GM21423 (cell line): ENCODE measurements around the gene ZNF728.
"Not testable (repeated sequence)": the region's sequence is repeated elsewhere in the genome, so short reads cannot be mapped to it uniquely, and the experiment has no call there.

Experiments
- ATAC-seq: cut with Tn5 transposase; IDR thresholded peaks from one replicate; pipeline ENCODE4 v1.9.1; 2021; ENCODE audit warnings: mild to moderate bottlenecking, moderate library complexity; ENCODE audit not compliant: unreplicated experiment

ZNF728 gene

DNA sequence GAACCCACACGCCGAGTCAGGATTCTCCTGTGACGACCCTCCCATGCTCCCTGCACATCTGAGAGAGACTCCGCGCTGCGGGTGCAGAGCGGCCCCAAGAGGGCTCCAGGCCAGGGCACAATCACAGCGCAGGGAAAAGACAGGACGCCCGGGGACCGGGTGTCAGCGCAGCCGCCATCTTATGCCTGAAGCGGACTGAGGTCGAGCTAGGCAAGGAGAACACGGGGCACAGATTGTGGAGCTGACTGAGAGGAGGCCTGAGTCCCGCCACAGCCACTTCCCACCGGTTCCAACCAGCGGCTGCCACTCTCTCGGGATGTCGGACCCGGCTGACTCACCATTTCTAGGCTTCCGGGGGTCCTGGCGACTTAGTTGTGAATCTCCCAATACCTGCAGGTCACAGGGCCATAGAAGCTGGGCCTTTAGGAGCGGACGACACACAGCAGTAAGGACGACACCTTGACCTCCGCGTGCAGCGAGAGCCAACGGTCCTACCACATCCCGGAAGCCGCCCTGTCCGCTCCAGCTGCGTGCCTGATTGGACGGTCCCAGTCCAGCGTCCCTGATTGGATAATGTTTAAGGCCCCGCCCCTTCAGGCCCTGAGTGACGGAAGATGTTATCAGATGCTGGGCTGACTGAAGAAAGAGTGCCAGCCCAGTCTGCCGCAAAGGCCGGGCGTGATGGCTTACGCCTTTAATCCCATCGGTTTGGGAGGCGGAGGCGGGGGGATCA lies at the start of gene ZNF728:
Gene ZNF728 (minus strand): TSS at position 487 of the 733 bp plus-strand sequence. CDS start 146 bp downstream, at position 341.
- no peak for ATAC-seq

DNA sequence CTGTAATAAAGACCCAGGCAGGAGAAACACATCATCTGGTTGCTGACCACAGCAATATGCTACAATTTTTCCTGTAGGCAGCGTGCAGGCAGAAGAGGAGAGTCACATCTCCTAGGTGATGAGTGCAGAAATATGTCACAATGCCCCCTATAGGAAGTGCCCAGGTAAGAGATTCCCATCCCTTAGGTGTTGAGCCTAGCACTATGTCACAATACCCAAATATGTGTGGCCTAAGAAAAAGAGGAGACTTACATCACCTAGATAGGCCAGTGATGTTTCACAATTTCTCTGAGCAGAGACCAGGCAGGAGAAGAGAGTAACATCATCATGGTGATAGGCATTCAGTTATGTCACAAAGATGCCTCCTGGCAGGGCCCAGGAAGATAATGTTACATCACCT lies 49.4 kb upstream of the ZNF728 start:
- ATAC-seq: no peak

DNA sequence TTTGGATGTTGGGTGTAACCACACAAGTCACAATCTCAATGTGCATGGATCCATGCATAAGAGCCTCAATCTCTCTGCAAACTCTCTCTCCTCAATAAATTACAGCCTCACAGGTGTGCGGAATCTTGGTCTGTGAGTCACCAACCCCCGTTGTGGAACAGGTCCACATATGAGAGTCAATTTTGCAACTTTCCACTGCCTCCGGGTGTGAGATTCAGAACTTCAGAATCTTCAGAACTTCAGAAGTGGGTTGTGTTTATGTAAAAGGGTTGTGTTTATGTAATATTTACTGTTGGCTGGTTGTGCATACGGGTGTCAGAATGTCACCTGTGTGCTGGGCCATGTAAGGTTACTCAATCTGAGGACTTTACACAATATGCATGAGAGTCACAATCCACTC lies 46.3 kb upstream of the ZNF728 start:
- no peak for ATAC-seq

DNA sequence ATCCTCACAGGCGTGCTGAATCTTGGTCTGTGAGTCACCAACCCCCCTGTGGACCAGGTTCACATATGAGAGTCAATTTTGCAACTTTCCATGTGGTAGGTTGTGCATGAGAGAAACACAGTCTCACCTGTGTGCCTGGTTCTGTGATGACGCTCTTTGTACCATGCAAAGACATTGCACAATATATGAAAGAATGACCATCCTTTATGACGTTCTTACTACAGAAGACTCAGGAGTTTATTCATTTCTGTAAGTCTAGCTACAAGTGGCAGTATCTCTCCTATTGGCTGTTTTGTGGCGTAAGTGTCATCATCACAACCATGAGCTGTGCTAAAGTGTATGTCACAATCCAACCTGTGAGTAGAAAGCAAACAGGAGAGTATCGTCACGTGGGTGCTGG lies 43.8 kb upstream of the ZNF728 start:
- ATAC-seq: no peak

DNA sequence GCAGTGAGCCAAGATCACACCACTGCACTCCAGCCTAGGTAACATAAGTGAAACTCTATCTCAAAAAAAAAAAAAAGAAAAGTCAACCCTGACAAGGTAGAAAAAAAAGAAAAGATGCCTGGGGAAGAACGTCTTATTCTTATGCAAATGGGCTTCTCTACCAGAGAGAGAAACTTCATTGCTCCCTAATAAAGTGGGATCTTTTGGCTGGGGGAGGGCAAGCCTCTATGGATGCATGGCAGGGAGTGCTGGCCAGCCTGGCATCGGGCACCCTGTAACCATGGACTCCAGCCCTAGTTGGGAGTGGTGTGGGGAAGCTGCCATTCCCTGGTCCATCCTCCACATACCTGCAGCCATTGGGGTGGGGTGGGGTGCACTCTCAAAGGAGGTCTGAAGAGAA lies 30.7 kb upstream of the ZNF728 start:
- no peak for ATAC-seq

DNA sequence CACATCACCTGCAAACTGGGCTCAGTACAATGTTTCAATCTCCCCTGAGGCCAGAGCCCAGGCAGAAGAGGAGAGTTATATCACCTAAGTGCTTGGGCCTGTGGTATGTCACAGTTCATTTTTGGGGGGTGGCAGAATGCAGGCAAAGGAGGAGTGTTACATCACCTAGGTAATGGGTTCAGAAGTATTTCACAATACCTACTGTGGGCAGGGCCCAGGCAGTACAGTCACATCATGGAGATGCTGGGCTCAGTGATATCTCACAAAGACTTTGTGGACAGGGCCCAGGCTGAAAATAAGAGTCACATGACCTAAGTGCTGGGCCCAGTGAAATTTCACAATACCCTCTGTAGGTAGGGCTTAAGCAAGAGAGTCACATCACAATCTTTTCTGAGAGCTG lies 12.7 kb upstream of the ZNF728 start:
- no peak for ATAC-seq

DNA sequence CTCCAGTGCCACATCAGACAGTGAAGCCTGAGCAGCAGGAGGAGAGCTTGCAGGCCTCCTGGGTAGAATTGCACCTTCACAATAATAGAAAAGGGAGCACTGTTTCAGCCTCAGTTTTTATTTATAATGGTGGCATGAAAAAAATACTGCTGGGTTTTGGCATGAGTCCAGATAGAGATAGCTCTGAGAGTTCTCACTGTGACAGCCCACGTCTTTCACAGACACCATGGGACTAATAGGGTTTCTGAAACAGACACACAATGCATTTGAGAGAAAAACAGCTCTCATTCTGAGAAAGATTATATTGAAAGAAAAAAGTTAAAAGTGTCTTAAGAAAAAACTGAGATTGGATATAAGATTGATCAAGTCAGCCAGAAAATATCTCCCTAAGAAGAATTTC lies 8.0 kb downstream of the ZNF728 start:
- ATAC-seq: not testable (repeated sequence)

DNA sequence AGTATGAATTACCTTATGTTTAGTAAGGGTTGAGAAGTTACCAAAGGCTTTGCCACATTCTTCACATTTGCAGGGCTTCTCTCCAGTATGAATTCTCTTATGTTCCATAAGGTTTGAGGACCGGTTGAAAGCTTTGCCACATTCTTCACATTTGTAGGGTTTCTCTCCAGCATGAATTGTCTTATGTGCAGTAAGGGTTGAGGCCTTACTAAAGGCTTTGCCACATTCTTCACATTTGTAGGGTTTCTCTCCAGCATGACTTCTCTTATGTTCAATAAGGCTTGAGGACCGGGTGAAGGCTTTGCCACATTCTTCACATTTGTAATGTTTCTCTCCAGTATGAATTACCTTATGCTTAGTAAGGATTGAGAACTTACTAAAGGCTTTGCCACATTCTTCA lies 26.7 kb downstream of the ZNF728 start:
- no peak for ATAC-seq

DNA sequence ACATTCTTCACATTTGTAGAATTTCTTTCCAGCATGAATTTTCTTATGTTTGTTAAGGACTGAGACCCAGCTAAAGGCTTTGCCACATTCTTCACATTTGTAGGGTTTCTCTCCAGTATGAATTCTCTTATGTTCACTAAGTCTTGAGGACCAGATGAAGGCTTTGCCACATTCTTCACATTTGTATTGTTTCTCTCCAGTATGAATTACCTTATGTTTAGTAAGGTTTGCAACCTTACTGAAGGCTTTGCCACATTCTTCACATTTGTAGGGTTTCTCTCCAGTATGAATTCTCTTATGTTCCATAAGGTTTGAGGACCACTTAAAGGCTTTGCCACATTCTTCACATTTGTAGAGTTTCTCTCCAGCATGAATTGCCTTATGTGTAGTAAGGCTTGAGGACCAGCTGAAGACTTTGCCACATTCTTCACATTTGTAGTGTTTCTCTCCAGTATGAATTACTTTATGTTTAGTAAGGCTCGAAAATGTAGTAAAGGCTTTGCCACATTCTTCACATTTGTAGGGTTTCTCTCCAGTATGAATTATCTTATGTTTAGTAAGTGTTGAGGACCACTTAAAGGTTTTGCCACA lies 27.3 kb downstream of the ZNF728 start:
- not testable (repeated sequence) for ATAC-seq

DNA sequence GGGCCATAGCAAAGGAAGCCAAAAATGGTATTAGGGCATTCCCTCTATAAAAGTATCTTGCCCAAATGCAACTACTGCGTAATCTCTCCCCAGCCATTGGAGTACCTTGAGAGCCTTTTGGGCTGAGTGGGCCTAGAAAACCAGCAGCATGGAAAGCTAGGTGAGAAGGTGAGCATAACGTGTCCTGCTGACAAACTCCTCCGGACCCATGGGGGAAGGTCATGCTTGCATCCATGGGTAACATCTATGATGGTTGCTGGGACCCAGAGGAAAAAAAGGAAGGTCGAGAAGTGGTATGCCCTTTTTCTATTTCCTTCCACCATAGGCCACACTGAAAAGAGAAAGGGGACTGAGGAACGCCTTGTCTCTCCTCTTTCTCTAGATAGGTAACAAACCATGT lies 57.4 kb downstream of the ZNF728 start:
- ATAC-seq: no peak

DNA sequence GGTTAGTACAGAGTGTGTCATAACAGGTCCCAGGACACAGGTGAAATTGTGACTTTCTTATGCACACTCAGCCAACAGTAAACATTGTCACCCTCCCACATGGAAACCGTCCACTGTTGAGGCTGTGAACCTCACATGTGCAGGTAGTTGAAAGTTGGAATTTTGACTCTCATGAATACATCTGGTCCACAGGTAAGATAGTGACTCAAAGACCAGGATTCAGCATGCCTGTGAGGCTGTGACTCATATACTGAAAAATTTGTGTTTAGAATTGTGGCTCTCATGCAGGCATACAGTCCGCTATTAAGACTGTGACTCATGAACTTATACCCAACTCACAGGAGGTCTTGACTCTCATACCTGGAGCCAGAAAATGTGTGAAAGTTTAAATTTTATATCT lies 67.8 kb downstream of the ZNF728 start:
- no peak for ATAC-seq

DNA sequence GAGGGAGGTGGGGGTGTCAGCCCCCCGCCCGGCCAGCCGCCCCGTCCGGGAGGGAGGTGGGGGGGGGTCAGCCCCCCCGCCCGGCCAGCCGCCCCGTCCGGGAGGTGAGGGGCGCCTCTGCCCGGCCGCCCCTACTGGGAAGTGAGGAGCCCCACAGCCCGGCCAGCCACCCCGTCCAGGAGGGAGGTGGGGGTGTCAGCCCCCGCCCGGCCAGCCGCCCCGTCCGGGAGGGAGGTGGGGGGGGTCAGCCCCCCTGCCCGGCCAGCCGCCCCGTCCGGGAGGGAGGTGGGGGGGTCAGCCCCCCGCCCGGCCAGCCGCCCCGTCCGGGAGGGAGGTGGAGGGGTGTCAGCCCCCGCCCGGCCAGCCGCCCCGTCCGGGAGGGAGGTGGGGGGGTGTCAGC lies 75.4 kb downstream of the ZNF728 start:
- not testable (repeated sequence) for ATAC-seq

DNA sequence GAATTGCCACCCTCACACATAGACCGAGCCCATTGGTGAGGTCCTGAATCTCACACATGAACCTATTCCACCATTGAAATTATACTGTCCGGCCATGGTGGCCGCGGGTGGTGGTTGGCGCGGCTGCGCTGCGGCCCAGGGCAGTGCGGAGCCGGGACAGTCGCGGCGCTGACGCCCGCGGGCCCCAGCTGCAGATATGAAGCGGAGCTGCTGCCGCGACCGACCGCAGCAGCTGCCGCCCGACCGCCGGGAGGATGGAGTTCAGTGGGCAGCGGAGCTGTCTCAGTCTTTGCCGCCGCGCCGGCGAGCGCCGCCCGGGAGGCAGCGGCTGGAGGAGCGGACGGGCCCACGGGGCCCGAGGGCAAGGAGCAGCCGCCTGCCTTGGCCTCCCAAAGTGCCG lies 77.8 kb downstream of the ZNF728 start:
- not testable (repeated sequence) for ATAC-seq
